ENCODE measurements around the gene CENPF.
"Not testable (repeated sequence)": the region's sequence is repeated elsewhere in the genome, so short reads cannot be mapped to it uniquely, and the experiment has no call there.

The CENPF gene

GRCh38 chr1:214602764-214603657, at the start of gene CENPF:
Gene CENPF, plus strand, starts transcription at chr1:214603195. Its CDS starts 10,560 bp downstream, at chr1:214613755.
- peak; percentile 69 to 87 (median 80) for DNase-seq

GRCh38 chr1:214557952-214558735, 44.9 kb upstream of the CENPF start:
- no peak for DNase-seq

GRCh38 chr1:214563881-214564280, 39.1 kb upstream of the CENPF start:
- no peak for DNase-seq

- DNase-seq: no peak
Observed at GRCh38 chr1:214565310-214565709, 37.7 kb upstream of the CENPF start.

- DNase-seq: no peak
Observed at GRCh38 chr1:214566158-214567104, 36.6 kb upstream of the CENPF start.

GRCh38 chr1:214567481-214567980, 35.5 kb upstream of the CENPF start:
- no peak for DNase-seq

GRCh38 chr1:214568328-214568727, 34.7 kb upstream of the CENPF start:
- DNase-seq: no peak

- no peak for DNase-seq
Observed at GRCh38 chr1:214569357-214570004, 33.5 kb upstream of the CENPF start.

GRCh38 chr1:214570442-214570841, 32.6 kb upstream of the CENPF start:
- no peak for DNase-seq

GRCh38 chr1:214571281-214571680, 31.7 kb upstream of the CENPF start:
- DNase-seq: no peak

- no peak for DNase-seq
Observed at GRCh38 chr1:214573386-214574318, 29.3 kb upstream of the CENPF start.

GRCh38 chr1:214574598-214575411, 28.2 kb upstream of the CENPF start:
- DNase-seq: no peak

- DNase-seq: not testable (repeated sequence)
Observed at GRCh38 chr1:214576120-214576519, 26.9 kb upstream of the CENPF start.

- DNase-seq: no peak
Observed at GRCh38 chr1:214579183-214579582, 23.8 kb upstream of the CENPF start.

GRCh38 chr1:214581785-214582184, 21.2 kb upstream of the CENPF start:
- DNase-seq: no peak

GRCh38 chr1:214582289-214582891, 20.6 kb upstream of the CENPF start:
- DNase-seq: no peak

GRCh38 chr1:214583113-214583512, 19.9 kb upstream of the CENPF start:
- no peak for DNase-seq

- no peak for DNase-seq
Observed at GRCh38 chr1:214583824-214584554, 19.0 kb upstream of the CENPF start.

Data from activated naive CD4-positive, alpha-beta T cell (primary cell).